Measurements from ENCODE around the gene ANAPC13.

The ANAPC13 gene, protein sequence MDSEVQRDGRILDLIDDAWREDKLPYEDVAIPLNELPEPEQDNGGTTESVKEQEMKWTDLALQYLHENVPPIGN

DNA sequence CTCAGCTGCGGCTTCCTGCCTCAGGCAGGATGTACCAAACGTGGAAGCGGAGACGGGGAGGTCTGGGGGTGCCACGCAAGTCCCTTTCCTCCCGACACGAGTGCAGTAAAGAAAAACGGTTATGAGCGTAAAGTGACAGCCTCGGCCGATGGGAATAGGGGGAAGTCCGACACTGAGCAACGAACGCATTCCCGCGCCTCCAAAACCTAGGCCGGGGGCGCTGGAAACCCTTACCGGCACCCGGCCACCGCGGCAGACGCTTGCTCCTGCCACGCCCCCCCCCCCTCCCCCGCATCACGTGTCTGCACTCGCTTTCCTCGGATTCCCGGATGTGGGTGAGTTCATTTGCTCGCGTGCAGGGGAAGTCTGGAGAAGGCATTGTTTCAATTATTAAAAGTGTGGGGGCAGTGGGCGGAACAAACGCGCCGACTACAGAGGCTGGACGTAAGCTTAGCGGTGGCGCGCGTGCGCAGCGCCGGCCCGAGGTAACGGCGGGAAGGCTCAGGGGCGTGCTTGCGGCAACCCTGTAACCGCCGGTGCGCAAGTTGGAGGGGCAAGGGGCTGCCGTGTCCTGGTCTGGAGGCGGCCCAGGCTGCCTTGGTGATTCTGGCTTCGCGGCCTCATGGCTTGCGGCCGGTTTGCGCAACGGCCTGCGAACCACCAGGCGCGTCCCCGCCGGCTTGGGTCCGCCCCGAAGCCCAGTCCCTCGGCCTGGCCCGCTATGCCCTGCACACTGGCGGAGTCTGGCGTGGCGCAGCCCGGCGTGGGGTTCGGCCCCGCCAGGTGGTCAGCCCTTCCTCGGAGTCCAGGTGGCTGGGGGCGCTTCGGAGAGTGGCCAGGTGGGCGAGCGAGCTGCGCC, at the start of gene ANAPC13, which contains the start of gene CEP63:
Gene ANAPC13, minus strand, starts transcription at position 268 of the 859 bp plus-strand sequence. CDS start 3,081 bp downstream, outside the sequence.
Gene CEP63, plus strand, starts transcription at position 340 of the 859 bp plus-strand sequence. CDS start 9,264 bp downstream, outside the sequence.
- Mint-ChIP-seq H3K36me3 (ENCODE audit: low read depth) (peaks cover 22% of the 10 kb centered on the region), H3K4me3 (peak within 1 kb of the TSS; percentile 94), H3K9me3 (no peaks in the 10 kb centered on the region), H3K27me3 (no peaks in the 10 kb centered on the region), H3K4me1 (peaks cover 48% of the 10 kb centered on the region), H3K27ac (peak within 1 kb of the TSS; percentile 97)
- ATAC-seq = peak; percentile 85
- peak; percentile 89 for DNase-seq

DNA sequence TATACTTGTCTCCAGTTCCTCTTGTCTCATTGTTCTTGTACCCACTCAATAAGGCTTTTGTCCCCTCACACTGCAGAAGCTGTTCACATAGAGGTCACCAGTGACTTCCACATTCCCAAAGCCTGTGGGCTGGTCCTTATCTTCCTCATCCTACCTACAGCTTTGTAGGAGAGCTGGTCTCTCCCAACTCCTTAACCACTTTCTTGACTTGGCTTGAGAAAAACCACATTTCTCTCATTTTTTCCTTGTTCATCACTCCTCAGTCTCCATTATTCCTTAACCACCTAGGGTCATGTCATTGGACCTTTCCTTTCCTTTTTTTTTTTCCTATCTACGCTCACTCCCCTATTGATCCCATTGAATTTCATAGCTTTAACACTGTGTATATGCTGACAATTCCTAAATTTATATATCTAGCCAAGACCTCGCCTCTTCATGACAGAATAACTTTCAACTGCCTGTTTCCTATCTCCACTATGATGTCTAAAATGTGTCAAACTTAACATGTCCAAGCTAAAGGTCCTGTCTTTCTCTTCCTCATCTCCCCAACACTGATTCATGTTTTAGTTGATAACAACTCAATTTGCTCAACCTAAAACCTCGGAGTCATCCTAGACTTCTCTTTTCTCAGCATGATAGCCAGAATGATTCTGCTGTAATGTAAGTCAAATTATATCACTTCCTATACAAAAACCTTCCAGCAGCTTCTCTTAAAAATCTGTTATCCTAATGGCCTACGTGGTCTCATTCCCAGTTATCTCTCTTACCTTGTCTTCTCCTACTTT, 49.6 kb upstream of the ANAPC13 start:
- H3K9me3 Mint-ChIP-seq = no peaks in the 10 kb centered on the region
- H3K36me3 Mint-ChIP-seq (ENCODE audit: low read depth) = peaks cover 22% of the 10 kb centered on the region
- no peaks in the 10 kb centered on the region for H3K4me1 Mint-ChIP-seq
- no peaks in the 10 kb centered on the region for H3K27me3 Mint-ChIP-seq
- no peak overlapping the region for H3K4me3 Mint-ChIP-seq
- ATAC-seq (no peak), DNase-seq (no peak)
- no peak overlapping the region for H3K27ac Mint-ChIP-seq

DNA sequence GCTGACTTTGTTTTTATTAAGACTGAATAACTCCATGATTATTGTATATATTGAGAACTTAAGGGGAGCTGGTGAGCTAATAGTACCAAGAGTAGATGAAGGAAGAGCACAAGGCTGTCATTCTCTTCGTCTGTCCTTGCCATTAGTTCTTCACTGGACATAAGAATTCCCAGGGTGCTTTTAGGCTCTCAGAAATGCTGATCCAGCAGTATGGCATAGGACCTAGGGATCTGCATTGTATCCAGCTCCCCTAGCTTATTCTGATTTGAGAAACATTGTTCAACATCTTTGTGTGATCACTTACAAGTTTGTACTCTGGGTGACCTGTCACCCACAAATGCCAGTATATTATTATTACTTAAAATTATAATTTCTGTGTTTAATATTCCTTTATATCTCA, 47.7 kb upstream of the ANAPC13 start:
- DNase-seq (no peak), ATAC-seq (no peak)
- no peaks in the 10 kb centered on the region for H3K27me3 Mint-ChIP-seq
- peaks cover 17% of the 10 kb centered on the region for H3K36me3 Mint-ChIP-seq (ENCODE audit: low read depth)
- no peak overlapping the region for H3K27ac Mint-ChIP-seq
- H3K9me3 Mint-ChIP-seq = no peaks in the 10 kb centered on the region
- H3K4me3 Mint-ChIP-seq = no peak overlapping the region
- H3K4me1 Mint-ChIP-seq = no peaks in the 10 kb centered on the region

DNA sequence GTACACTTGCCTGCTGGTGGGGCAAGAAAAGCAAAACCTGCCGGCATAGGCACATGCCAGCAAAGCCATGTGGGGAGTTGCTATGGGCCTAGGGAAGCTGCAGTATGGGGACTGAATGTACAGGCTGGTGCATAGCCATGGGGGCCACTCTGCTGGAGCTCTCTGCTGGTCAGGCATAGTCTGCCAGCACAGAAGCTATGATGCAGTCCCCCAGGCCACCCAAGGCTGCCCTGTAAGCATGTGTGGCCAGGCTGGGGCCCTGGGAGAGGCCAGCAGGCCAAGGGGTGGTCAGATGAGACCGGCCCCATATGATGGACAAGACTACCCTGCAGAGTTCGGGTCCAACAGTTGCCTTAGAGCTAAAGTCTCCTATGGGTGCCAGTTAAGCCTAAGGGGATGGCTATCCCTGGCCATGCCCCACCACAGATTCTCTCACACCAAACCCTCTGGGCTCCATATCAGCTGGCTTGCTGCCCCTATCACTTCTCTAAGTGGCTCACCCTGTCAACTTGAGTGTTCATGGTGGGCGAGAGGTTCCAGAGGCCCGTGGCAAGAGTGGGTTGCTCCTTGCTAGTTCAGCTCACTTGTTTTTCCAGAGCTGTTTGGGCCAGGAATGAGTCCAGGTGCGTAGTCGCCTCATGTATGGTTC, 41.9 kb upstream of the ANAPC13 start:
- Mint-ChIP-seq H3K27ac (no peak overlapping the region), H3K9me3 (peaks cover 33% of the 10 kb centered on the region), H3K27me3 (no peaks in the 10 kb centered on the region), H3K36me3 (ENCODE audit: low read depth) (peaks cover 40% of the 10 kb centered on the region), H3K4me1 (no peaks in the 10 kb centered on the region), H3K4me3 (no peak overlapping the region)
- no peak for DNase-seq
- ATAC-seq = no peak

DNA sequence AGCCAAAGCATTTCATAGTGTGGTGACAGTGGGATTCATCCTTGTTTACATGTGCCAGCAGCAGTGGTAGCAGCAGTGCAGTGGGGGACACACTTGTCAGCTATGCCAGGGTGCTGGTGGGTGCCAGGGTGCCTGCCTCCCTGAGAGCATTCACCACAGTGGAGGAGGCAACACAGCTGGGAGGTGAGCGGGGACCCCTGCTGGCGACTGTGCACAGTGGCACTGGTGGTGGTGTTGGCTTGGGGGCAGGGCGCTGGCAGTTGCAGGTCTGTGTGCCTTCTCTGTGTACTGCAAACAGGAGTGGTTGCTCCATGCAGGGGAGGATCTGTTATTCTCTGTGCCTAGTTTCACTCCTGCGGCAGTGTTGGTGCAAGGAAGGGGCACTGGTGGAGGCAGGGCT, 41.3 kb upstream of the ANAPC13 start:
- DNase-seq = peak; percentile 19
- ATAC-seq = peak; percentile 36
- H3K36me3 Mint-ChIP-seq (ENCODE audit: low read depth) = peaks cover 44% of the 10 kb centered on the region
- no peak overlapping the region for H3K4me3 Mint-ChIP-seq
- H3K4me1 Mint-ChIP-seq = no peaks in the 10 kb centered on the region
- H3K27me3 Mint-ChIP-seq = no peaks in the 10 kb centered on the region
- peaks cover 39% of the 10 kb centered on the region for H3K9me3 Mint-ChIP-seq
- H3K27ac Mint-ChIP-seq = no peak overlapping the region

DNA sequence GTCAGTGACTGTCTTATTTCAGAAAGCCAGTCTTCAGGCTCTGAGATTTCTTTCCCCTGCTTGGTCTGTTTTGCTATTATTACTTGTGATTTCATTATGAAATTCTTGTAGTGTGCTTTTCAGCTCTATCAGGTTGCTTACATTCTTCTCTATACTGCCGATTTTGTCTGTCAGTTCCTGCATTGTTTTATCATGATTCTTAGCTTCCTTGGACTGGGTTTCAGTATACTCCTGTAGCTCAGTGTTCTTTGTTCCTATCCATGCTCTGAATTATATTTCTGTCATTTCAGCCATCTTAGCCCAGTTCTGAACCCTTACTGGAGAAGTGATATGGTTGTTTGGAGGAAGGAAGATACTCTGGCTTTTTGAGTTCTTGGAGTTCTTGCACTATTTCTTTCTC, 40.5 kb upstream of the ANAPC13 start:
- no peaks in the 10 kb centered on the region for H3K4me1 Mint-ChIP-seq
- H3K36me3 Mint-ChIP-seq (ENCODE audit: low read depth) = peaks cover 48% of the 10 kb centered on the region
- peaks cover 44% of the 10 kb centered on the region for H3K9me3 Mint-ChIP-seq
- no peak for ATAC-seq
- H3K4me3 Mint-ChIP-seq = no peak overlapping the region
- H3K27ac Mint-ChIP-seq = no peak overlapping the region
- DNase-seq = no peak
- H3K27me3 Mint-ChIP-seq = no peaks in the 10 kb centered on the region

DNA sequence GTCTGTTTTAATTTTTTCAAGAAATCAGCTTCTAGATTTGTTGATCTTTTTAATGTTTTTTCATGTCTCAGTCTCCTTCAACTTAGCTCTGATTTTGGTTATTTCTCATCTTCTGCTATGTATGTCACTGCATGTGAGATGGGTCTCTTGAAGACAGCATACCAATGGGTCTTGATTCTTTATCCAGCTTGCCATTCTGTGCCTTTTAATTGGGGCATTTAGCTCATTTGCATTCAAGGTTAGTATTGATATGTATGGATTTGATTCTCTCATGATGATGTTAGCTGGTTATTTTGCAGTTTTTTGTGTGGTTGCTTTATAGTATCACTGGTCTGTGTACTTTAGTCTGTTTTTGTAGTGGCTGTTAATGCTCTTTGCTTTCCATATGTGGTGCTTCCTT, 39.5 kb upstream of the ANAPC13 start:
- no peak for ATAC-seq
- Mint-ChIP-seq H3K36me3 (ENCODE audit: low read depth) (peaks cover 54% of the 10 kb centered on the region), H3K9me3 (peaks cover 49% of the 10 kb centered on the region), H3K27me3 (no peaks in the 10 kb centered on the region), H3K4me1 (no peaks in the 10 kb centered on the region), H3K4me3 (no peak overlapping the region), H3K27ac (no peak overlapping the region)
- no peak for DNase-seq

DNA sequence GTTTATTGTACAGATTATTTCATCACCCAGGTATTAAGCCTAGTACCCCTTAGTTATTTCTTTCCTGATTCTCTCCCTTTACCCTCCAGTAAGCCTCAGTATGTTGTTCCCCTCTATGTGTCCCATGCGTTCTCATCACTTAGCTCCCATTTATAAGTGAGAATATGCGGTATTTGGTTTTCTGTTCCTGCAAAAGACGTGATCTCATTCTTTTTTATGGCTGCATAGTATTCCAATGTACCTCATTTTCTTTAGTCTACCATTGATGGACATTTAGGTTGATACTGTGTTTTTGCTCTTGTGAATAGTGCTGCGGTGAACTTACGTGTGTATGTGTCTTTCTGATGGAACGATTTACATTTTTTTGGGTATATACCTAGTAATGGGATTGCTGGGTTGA, 36.8 kb upstream of the ANAPC13 start:
- peaks cover 57% of the 10 kb centered on the region for H3K9me3 Mint-ChIP-seq
- peaks cover 71% of the 10 kb centered on the region for H3K36me3 Mint-ChIP-seq (ENCODE audit: low read depth)
- no peaks in the 10 kb centered on the region for H3K4me1 Mint-ChIP-seq
- no peak overlapping the region for H3K27ac Mint-ChIP-seq
- H3K4me3 Mint-ChIP-seq = no peak overlapping the region
- ATAC-seq (no peak), DNase-seq (no peak)
- H3K27me3 Mint-ChIP-seq = no peaks in the 10 kb centered on the region

DNA sequence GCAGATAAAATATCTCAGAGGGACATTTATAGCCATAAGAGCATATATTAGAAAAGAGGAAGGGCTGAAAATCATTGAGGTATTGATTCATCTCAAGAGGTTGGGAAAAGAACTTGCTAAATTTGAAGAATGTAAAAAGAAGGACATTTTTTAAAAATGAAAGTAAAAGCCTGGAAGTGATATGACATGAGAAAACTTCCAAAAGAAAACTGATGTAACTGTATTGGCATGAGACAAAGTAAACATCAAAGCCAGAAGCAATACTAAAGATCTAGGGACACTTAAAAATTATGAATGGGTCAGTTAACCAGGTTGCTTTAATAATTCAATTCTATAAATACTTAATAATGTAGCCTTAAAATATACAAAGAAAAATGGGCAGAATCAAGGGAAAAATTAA, 32.0 kb upstream of the ANAPC13 start:
- no peak for DNase-seq

DNA sequence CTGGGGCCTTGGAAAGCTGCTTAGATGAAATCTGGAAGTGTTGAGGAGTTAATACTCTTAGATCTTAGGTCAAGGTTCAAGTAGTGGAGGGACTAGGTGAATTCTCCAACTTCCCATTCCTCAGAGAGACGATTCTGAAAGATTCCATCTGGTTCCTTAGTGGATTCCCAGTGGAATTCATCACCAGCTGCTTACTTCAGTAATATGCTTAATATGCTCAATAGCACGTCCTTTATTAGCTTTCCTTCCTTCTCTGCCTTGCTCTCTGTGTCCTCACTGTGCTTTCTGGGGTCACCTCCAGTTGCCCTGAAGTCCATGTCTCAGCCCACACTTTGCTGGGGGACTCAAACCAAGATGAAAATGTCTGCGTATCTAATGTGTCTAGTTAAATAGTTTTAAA, 31.1 kb upstream of the ANAPC13 start:
- Mint-ChIP-seq H3K4me1 (no peaks in the 10 kb centered on the region), H3K36me3 (ENCODE audit: low read depth) (peaks cover 41% of the 10 kb centered on the region), H3K27ac (no peak overlapping the region), H3K4me3 (no peak overlapping the region), H3K9me3 (peaks cover 16% of the 10 kb centered on the region), H3K27me3 (no peaks in the 10 kb centered on the region)
- DNase-seq = no peak
- no peak for ATAC-seq

More for the DNA sequence above, 32.0 kb upstream of the ANAPC13 start:
- H3K27ac Mint-ChIP-seq = no peak overlapping the region
- H3K4me1 Mint-ChIP-seq = no peaks in the 10 kb centered on the region
- H3K36me3 Mint-ChIP-seq (ENCODE audit: low read depth) = peaks cover 48% of the 10 kb centered on the region
- H3K4me3 Mint-ChIP-seq = no peak overlapping the region
- no peaks in the 10 kb centered on the region for H3K27me3 Mint-ChIP-seq
- H3K9me3 Mint-ChIP-seq = peaks cover 25% of the 10 kb centered on the region
- no peak for ATAC-seq

DNA sequence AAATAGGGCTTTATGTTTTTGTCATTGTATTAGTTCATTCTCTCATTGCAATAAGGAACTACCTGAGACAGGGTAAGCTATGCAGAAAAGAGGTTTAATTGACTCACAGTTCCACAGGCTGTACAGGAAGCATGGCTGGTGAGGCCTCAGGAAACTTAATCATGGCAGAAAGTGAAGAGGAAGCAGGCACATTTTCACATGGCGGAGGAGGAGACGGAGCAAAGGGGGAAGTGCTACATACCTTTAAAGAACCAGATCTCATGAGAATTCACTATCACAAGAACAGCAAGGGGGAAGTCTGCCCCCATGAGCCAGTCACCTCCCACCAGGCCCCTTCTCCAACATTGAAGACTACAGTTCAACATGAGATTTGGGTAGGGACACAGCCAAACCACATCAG, 25.7 kb upstream of the ANAPC13 start:
- peaks cover 48% of the 10 kb centered on the region for H3K36me3 Mint-ChIP-seq (ENCODE audit: low read depth)
- H3K4me3 Mint-ChIP-seq = no peak overlapping the region
- H3K27me3 Mint-ChIP-seq = no peaks in the 10 kb centered on the region
- H3K27ac Mint-ChIP-seq = no peak overlapping the region
- no peak for ATAC-seq
- no peak for DNase-seq
- H3K9me3 Mint-ChIP-seq = peaks cover 5% of the 10 kb centered on the region
- peaks cover 4% of the 10 kb centered on the region for H3K4me1 Mint-ChIP-seq

DNA sequence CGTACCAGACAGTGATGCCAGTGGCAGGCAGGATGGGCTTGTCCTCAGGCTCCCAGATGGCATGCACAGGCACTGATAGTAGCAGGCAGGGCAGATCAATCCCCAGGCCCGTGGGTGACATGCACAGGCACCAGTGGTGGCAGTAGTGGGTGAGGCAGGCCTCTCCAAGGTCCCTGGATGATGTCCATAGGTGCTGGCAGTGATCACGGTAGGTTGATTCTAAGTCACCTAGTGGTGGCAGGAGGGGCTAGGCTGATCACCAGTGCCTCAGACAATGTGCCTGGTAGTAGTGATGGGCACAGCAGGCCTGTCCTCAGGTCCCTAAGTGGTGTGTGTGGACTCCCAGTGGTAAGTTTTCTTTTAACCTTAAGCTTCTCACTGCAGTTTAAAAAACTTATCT, 19.7 kb upstream of the ANAPC13 start:
- no peak for DNase-seq
- no peak overlapping the region for H3K27ac Mint-ChIP-seq
- peaks cover 73% of the 10 kb centered on the region for H3K36me3 Mint-ChIP-seq (ENCODE audit: low read depth)
- peaks cover 12% of the 10 kb centered on the region for H3K4me1 Mint-ChIP-seq
- peaks cover 39% of the 10 kb centered on the region for H3K9me3 Mint-ChIP-seq
- no peak for ATAC-seq
- no peak overlapping the region for H3K4me3 Mint-ChIP-seq
- no peaks in the 10 kb centered on the region for H3K27me3 Mint-ChIP-seq

DNA sequence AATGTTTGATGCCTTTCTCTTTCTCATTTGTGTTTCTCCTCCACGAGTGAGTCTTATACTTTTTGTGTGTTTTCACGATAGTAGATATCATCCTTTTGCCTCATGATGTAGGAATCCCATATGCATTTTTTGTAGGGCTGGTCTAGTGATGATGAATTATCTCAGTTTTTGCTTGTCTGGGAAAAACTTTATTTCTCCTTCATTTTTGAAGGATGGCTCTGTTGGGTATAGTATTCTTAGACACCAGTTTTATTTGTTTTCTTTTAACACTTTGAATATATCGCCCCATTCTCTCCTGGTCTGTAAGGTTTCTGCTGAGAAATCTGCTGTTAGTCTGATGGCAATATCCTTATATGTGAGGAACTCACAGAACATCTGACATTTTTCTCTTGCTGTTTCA, 18.3 kb upstream of the ANAPC13 start:
- Mint-ChIP-seq H3K4me1 (peaks cover 14% of the 10 kb centered on the region), H3K27me3 (no peaks in the 10 kb centered on the region), H3K36me3 (ENCODE audit: low read depth) (peaks cover 75% of the 10 kb centered on the region), H3K9me3 (peaks cover 40% of the 10 kb centered on the region), H3K4me3 (no peak overlapping the region), H3K27ac (no peak overlapping the region)
- no peak for DNase-seq
- ATAC-seq = no peak

DNA sequence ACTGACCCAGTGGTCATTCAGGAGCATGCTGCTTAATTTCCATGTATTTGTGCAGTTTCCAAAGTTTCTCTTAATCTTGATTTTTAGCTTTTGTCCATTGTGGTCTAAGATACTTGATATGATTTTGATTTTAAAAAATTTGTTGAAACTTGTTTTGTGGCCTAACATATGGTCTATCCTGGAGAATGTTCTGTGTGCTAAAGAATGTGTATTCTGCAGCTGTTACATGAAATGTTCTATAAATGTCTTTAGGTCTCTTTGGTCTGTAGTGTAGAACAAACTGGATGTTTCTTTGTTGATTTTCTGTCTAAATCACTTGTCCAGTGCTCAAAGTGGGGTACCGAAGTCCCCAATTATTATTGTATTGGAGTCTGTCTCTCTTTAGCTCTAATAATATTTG, 17.5 kb upstream of the ANAPC13 start:
- ATAC-seq (no peak), DNase-seq (no peak)
- Mint-ChIP-seq H3K4me3 (no peak overlapping the region), H3K36me3 (ENCODE audit: low read depth) (peaks cover 74% of the 10 kb centered on the region), H3K9me3 (peaks cover 40% of the 10 kb centered on the region), H3K27ac (no peak overlapping the region), H3K27me3 (no peaks in the 10 kb centered on the region), H3K4me1 (peaks cover 22% of the 10 kb centered on the region)

Data from activated naive CD8-positive, alpha-beta T cell treated with anti-CD3 and anti-CD28 coated beads, Interleukin-2, amount 50 U/mL, for 24 hours (primary cell).